Mucosa of descending colon (tissue), 3 donors: ENCODE results near the gene PFKFB1. TPM values are rescaled to one million over a fixed set of nuclear protein-coding genes. Genes with fewer than 3 reads are reported as not detected.
"Not testable (repeated sequence)": the region's sequence is repeated elsewhere in the genome, so short reads cannot be mapped to it uniquely, and the experiment has no call there.

Experiments
- ATAC-seq: fragments of 200-7000 bp; cut with Tn5 transposase; one replicate; pipeline ENCODE4 v1.9.1; 2020; ENCODE audit warnings: mild to moderate bottlenecking, moderate library complexity
- DNase-seq, 3 donors: peaks; one replicate each; pipeline ENCODE4 v3.0.0-alpha.2; 2020
- H3K36me3 ChIP-seq: fragments of 200-600 bp; one replicate; pipeline ENCODE4 v1.8.0; 2021; ENCODE audit warnings: low read depth, mild to moderate bottlenecking
- H3K4me1 ChIP-seq: fragments of 200-600 bp; one replicate; pipeline ENCODE4 v1.8.0; 2021; ENCODE audit warnings: low read depth, mild to moderate bottlenecking
- H3K4me3 ChIP-seq: fragments of 200-600 bp; one replicate; pipeline ENCODE4 v1.8.0; 2021; ENCODE audit warnings: mild to moderate bottlenecking
- H3K9me3 ChIP-seq: fragments of 200-600 bp; one replicate; pipeline ENCODE4 v1.8.0; 2021; ENCODE audit warnings: mild to moderate bottlenecking
- intact Hi-C, 2 donors: fragments of 100-400 bp; cut with DNase I in 1 of 2; cut with micrococcal nuclease in 1 of 2; formaldehyde crosslinking; loops; one replicate each; pipeline versions ENCODE4 v1.11.0 to v1.11.1; 2022; cut with DNase I, micrococcal nuclease
- total RNA-seq, 3 donors: library from RNA; stranded (reverse); fragmentation: NEBNext Ultra II Directional in 2 of 3; extraction: Animal tissue kit (Norgen Biotek cat#: 25700) in 2 of 3; gene quantifications; one replicate each; pipeline versions ENCODE4 v1.2.1 to v1.2.4, GENCODE V29; 2021 to 2023
- TF ChIP-seq, protein P1 (sequence below): fragments of 200-600 bp; IDR thresholded peaks from one replicate; pipeline ENCODE4 v1.8.0; 2022; ENCODE audit warnings: antibody characterized with exemption, mild to moderate bottlenecking
- donor health status: DM: no; HTN: no; CAD: no; lungs with moderate emphysema.
- donor health status: DM: no; HTN: no; CAD: no.
- donor health status: DM: no; HTN: yes; CAD: no.

PFKFB1 gene
- total RNA-seq, 3 donors from 2014 or later, result 0.19 to 0.29 TPM; not detected in 1

DNA sequence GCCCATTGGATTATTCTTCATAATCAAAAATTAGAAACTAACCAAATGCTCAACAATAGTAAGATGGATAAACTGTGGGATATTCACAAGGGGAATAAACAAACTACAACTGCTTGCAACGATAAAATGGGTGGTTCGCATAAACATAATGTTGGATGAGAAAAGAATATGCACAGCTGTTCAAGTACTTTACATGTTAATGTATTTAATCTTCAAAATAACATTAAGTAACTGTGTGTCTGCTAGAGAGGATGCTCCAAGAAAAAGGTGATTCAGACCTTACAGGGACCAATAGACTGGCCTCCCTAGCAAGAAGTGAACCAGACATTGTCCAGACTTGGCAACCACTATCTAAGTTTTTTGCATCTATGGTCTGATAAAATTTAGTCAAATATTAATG is 2.3 kb downstream of the PFKFB1 start:
- Histone ChIP-seq H3K4me3 (no peak overlapping the region), H3K36me3 (no peaks in the 10 kb centered on the region), H3K4me1 (no peaks in the 10 kb centered on the region), H3K9me3 (no peaks in the 10 kb centered on the region)
- ATAC-seq, result no peak
- intact Hi-C loops, result no loop called here
- DNase-seq, result no peak
- TF ChIP-seq, protein P1, sequence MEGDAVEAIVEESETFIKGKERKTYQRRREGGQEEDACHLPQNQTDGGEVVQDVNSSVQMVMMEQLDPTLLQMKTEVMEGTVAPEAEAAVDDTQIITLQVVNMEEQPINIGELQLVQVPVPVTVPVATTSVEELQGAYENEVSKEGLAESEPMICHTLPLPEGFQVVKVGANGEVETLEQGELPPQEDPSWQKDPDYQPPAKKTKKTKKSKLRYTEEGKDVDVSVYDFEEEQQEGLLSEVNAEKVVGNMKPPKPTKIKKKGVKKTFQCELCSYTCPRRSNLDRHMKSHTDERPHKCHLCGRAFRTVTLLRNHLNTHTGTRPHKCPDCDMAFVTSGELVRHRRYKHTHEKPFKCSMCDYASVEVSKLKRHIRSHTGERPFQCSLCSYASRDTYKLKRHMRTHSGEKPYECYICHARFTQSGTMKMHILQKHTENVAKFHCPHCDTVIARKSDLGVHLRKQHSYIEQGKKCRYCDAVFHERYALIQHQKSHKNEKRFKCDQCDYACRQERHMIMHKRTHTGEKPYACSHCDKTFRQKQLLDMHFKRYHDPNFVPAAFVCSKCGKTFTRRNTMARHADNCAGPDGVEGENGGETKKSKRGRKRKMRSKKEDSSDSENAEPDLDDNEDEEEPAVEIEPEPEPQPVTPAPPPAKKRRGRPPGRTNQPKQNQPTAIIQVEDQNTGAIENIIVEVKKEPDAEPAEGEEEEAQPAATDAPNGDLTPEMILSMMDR, result no peak

DNA sequence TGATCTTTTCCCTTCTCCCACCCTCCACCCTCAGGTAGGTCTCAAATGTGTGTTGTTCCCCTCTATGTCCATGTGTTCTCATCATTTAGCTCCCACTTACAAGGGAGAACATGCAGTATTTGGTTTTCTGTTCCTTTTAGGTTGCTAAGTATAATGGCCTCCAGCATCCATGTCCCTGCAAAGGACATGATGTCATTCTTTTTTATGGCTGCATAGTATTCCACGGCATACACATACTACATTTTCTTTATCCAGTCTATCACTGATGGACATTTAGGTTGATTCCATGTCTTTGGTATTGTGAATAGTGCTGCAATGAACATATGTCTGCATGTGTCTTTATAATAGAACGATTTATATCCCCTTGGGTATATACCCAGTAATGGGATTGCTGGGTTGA is 10.7 kb downstream of the PFKFB1 start:
- H3K36me3 ChIP-seq, H3K9me3 ChIP-seq, intact Hi-C loops, H3K4me3 ChIP-seq, DNase-seq, ATAC-seq, H3K4me1 ChIP-seq: not testable (repeated sequence)

DNA sequence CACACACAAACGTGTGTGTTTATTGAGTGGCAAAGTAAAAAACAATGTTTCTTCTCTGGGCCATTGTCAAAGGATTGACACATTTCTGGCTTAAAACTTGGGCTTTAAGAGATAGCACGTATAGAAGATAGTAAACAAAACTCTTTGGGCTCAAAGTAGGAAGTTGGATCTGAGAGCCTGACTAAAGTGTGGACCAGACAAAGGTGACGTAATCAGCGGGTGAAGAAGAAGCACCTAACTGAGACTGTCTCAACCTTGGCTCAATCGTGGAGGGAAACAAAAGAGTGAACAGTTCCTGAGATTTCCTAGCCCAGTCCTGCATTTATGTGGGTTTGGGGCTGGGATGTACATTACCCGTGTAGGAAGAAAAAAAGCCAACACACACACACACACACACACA is 13.7 kb downstream of the PFKFB1 start:
- TF ChIP-seq, protein P1, result no peak
- DNase-seq, result no peak
- no peaks in the 10 kb centered on the region for H3K4me1 ChIP-seq
- ATAC-seq, result no peak
- intact Hi-C loops, result no loop called here
- H3K4me3 ChIP-seq, result no peak overlapping the region
- no peaks in the 10 kb centered on the region for H3K36me3 ChIP-seq
- no peaks in the 10 kb centered on the region for H3K9me3 ChIP-seq

DNA sequence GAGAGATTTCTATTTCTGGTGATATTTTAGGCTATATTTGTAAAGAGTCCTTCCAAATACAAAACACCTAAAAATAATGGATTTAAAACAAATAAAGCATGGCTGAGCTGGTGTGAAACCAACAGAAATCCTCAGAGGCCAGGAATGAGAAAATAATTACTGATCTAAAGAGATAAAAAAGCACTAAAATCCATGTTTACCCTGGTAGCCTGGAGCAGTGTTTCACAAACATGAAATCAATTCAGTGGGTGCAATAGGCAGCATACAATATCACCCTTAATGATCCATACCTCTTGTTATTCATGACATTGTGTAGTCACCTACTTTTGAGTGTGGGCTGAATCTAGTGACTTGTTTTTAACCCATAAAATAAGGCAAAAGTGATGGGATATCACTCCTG is 14.6 kb downstream of the PFKFB1 start:
- Histone ChIP-seq H3K4me3 (no peak overlapping the region), H3K4me1 (no peaks in the 10 kb centered on the region), H3K9me3 (no peaks in the 10 kb centered on the region), H3K36me3 (no peaks in the 10 kb centered on the region)
- ATAC-seq (no peak), DNase-seq (no peak)
- TF ChIP-seq, protein P1, result no peak
- intact Hi-C loops, result no loop called here

DNA sequence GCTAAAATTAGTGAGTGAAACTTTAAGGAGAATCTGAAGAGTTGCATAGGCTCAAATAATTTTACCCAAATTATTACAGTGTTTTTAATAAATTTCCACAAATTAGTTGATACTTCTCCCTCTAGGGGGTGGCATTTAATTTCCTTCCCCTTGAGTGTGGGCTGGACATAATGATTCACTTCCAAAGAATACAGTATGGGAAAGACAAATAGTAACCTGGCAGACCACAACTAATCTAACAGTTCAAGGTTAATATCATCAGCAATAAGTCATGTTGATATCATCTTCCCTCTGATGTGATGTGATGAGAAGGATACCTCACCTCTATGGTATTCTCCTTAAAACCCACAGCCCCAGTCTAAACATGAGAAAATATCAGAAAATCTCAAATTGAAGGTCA is 15.5 kb downstream of the PFKFB1 start:
- no peaks in the 10 kb centered on the region for H3K4me1 ChIP-seq
- intact Hi-C loops, result no loop called here
- H3K9me3 ChIP-seq, result no peaks in the 10 kb centered on the region
- TF ChIP-seq, protein P1, result no peak
- H3K36me3 ChIP-seq, result no peaks in the 10 kb centered on the region
- ATAC-seq (no peak), DNase-seq (no peak)
- H3K4me3 ChIP-seq, result no peak overlapping the region

DNA sequence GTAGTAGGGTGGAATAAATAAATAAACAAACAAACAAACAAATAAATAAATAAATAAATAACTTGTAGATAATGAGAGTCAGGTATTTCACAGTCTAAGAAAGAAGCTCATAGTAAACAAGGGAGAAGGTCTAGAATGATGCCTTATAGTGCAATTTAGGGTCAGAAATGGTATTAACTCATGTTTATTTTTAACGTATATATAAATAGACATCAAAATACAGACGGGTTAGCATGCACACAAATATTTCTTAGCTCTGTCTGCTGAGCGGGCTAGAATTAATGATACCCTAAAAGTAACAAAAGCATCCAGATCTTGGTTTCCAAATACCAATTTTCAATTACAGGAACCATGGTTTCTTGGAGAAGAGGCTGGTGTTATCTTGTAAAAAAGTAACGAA is 16.6 kb downstream of the PFKFB1 start:
- DNase-seq, result no peak
- H3K4me1 ChIP-seq, result no peaks in the 10 kb centered on the region
- no peak for ATAC-seq
- no peak overlapping the region for H3K4me3 ChIP-seq
- H3K9me3 ChIP-seq, result no peaks in the 10 kb centered on the region
- no peaks in the 10 kb centered on the region for H3K36me3 ChIP-seq
- intact Hi-C loops, result no loop called here
- TF ChIP-seq, protein P1, result no peak
